ENCODE results near the gene CORO2A.

GRCh38 chr9:98104445-98104881, 88.0 kb downstream of the CORO2A start:
- TF ChIP-seq EP300 (IDR thresholded peaks at IDR 0.05) (no peak), CTCF (IDR thresholded peaks at IDR 0.05) (no peak), POLR2A (IDR thresholded peaks at IDR 0.05; ENCODE audit: low read depth) (no peak)

Data from esophagus muscularis mucosa (tissue), 4 donors.